Measurements from ENCODE around the gene DYNC1LI1.

DNA sequence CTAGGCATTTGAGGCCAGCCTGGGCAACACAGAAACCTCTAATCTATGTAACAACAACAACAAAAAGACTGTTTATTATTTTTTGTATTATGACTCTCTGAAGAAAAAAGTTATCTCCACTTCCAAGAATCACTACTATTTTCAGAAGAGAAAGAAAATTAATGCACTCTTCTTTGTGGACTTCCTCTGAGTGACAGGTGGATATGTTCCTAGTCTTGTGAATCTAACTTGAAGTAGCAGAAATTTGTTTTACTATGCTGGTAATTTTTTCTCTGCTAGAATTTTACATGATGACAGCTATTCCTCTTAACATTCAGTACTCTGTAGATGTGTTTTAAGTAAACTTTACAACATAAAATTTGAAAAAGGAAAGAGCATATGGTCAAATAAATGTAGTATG lies 16.7 kb downstream of the DYNC1LI1 start:
- no peak for TF ChIP-seq CTCF (IDR thresholded peaks at IDR 0.05)
- TF ChIP-seq EZH2 (IDR thresholded peaks at IDR 0.05; ENCODE audit: borderline replicate concordance, insufficient read depth, low read depth, low read length, poor library complexity, severe bottlenecking): no peak

All from B cell (primary cell).